MM.1S (cell line): ENCODE data around the gene FRAS1.

ENCODE experiments used
- CTCF ChIP-seq: fragments of 300-600 bp; sonication (generic); IDR thresholded peaks from 2 replicates; pipeline ENCODE4 v1.5.1; 2016; ENCODE audit warnings: antibody characterized with exemption, low read length, mixed read lengths
- EZH2 ChIP-seq: fragments of 300-600 bp; sonication (generic); optimal IDR thresholded peaks from 2 replicates; pipeline ENCODE3; 2017; ENCODE audit warnings: low read depth, mild to moderate bottlenecking, antibody characterized with exemption, low read length, mixed read lengths
- EZH2phosphoT487 ChIP-seq: fragments of 300-600 bp; sonication (generic); IDR thresholded peaks from 2 replicates; pipeline ENCODE4 v1.6.1; 2018; ENCODE audit warnings: antibody characterized with exemption, low read length

DNA sequence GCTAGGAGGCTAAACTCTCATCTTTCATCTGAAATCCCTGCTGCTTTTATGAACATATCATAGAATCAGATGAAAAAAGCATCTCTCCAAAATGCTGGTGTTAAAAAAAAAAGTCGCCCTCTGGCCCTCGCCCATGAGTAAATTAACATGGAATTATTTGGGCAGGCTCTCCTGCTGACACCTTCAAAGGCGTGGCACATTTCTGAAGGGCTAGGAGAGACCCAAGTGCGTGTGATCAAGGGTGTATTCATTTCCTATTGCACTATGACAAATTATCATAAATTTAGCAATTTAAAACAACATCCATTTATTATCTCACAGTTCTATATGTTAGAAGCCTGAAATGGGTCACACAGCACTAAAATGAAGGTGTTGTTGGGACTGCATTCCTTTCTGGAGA lies 499.5 kb downstream of the FRAS1 start:
- TF ChIP-seq CTCF (no peak), EZH2 (no peak), EZH2phosphoT487 (no peak)
